ENCODE results near the gene ZC3H15.
A peak's percentile ranks its signal among the peaks of the same experiment; 100 is the strongest.
"Not testable (repeated sequence)": the region's sequence is repeated elsewhere in the genome, so short reads cannot be mapped to it uniquely, and the experiment has no call there.

Gene ZC3H15
- total RNA-seq = 166 to 185 reads per million in 2 donors

DNA sequence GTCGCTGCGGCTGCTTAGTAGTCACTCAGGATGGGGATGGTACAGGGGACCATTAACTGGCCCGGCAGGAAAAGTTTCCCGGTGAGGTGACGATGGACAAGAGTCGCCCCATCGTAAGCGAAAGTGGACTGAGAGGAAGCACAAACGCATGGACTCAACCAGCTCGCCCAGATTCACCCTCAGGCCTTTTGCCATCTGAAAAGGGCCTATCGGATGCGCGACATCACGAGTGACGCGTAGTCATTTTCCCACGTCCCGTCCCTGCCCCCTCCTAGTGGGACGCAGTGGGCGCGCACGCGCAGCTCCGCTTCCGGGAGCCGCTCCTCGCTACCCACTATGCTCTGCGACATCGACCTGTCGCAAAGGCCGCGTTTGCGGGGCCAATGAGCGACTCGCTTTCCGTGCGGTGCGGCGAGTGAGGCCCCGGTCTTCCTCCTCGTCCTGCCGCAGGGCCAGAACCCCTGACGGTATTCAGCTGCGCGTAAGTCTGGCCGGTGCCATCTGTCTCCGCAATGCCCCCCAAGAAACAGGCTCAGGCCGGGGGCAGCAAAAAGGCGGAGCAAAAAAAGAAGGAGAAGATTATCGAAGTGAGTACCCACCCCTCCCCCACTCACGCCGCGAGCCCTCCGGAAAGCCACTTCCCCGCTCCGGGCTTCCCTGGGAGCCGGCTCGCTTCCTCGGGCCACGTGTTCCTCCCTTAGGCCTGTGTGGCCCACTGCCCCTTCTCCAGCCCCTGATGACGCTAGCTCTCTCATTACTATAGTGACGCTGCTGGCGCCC lies at the start of gene ZC3H15:
ZC3H15 (plus strand) TSS at position 390 of the 780 bp plus-strand sequence; CDS start at position 513, 123 bp downstream.
- DNase-seq = peak; percentile 92 to 99 (median 96)

DNA sequence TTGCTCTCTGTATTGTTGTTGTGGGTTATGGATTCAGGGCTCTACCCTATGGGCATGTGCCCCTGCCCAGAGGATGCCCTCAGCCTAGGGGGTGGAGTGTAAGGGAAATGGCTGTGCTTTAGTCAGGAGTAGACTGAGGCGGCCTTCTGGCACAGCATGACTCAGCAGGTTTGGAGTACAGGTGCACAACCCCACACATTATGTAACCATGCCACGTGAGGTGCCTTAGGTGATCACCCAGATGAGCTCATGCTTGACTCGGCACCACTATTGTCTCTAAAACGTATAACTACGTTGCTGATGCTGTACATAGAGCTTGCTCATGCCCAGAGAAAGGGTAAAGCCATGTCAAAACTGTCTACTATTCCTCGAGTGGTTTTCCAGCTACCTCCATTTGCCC lies 48.3 kb upstream of the ZC3H15 start:
- DNase-seq = peak in 1 of 5 experiments; percentile 9

DNA sequence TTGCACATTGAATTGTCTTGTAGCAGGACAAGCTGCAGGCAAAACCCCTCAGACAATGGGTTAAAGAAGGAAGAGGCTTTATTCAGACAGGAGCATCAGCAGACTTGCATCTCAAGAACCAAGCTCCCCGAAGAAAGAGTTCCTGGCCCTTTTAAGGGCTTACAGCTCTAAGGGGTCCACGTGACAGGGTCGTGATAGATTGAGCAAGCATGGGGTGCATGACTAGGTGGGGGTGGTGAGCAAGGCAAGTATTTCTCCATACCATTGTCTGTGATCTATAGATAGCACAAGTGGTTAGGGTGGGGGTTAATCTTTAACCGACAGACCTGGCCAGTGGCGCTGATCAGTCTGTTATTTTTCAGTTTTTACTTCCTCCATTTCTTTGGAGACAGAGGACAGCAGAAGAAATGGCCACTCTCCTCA lies 46.4 kb upstream of the ZC3H15 start:
- not testable (repeated sequence) for DNase-seq

DNA sequence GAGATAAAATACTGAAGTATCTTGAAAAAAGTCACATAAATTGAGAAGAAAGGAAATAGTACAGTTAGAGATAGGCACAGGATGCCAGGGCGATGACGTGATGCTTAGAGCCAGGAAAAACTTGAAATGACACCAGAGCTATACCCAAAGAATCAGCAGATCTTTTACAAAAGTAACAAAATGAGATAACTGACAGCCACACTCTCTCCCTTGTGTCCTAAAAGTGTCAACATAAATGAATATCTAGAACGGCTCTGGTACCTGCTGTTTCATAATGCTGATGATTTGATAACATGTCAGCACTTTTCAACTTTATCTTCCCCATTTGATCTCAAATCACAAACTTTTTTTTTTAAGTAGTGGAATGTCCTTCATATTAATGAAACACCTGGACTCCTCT lies 45.6 kb upstream of the ZC3H15 start:
- no peak for DNase-seq

DNA sequence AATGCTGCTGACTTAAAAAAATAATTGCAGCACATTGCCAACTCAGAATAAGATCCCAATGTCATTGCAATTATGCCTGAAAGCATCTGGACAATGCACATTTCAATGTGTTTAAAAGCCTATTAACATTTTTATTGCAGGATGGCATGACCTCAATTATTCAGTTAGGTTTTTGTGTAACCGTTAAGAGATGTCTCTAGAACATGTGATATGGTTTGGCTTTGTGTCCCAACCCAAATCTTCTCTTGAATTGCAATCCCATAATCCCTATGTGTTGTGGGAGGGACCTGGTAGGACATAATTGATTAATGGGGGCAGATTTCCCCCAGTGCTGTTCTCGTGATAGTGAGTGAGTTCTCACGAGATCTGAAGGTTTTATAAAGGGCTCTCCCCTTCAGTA lies 43.2 kb upstream of the ZC3H15 start:
- DNase-seq = no peak

DNA sequence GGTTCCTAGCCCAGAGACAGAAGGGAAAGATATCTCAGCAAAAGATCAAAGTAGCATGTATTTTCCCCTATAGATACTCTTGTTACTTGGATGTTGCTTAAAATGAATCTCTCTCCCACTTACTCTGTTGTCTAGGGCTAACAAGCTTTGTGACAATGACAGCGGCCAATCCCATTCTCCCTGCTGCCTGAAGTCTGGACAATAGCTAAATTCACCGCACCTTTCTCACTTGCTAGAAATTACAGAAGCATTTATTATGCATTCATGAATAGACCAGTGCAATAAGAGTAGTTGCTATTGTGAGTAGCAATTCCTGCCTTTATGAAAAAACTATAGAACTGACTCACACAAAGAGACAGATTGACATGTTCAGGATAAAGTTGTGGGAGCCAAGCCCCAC lies 42.2 kb upstream of the ZC3H15 start:
- DNase-seq = no peak

DNA sequence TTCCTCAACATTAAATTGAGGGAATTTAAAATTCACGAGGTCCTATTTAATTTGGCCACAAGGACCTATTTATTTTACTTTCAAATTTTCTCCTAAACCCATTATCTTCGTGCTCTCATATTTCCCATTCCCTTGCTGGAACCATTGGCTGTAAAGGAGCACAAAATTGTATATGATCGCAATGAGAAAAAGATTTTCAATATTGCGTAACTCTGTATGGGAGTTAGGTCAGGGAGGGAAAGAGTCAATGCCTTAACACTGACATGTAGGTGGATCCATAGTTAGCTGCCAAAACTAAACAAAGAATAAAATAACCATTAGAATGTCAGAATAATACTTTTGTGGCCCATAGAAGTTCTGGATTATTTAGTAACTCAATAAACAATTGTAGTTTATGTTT lies 40.6 kb upstream of the ZC3H15 start:
- no peak for DNase-seq

DNA sequence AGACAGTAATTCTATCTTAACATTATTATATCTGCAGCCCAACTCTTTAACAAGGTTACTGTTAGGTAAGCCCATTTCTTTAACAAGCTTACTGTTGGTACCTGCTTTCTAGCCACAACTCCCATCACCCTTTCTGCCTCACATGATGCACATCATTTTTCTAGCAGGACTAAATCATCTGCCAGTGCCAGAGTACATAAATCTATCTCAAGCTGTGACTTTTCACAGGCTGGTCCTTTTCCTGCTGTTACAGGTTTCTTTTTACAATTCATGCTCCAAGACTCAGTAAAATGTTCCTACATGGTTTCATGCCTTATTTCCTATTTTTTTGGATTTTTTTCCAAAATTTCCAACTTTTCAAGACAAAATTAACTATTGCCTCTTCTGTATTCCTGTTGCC lies 30.4 kb upstream of the ZC3H15 start:
- DNase-seq = no peak

DNA sequence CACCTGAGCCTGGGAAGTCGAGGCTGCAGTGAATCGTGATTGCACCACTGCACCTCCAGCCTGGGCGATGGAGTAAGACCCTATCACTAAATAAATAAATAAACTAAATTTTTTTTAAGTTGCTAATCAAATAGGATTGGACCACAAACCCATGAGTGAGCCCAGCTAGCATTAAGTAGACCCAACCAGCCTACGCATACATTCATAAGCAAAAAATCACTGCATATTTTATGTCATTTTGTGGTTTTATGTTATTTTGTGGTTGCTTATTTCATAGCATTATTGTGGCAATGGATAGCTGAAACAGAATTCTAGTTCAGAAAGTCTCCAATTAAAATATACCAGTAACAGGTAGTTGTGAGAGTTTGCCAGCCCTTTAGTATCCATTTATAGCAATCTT lies 29.1 kb upstream of the ZC3H15 start:
- DNase-seq = no peak

DNA sequence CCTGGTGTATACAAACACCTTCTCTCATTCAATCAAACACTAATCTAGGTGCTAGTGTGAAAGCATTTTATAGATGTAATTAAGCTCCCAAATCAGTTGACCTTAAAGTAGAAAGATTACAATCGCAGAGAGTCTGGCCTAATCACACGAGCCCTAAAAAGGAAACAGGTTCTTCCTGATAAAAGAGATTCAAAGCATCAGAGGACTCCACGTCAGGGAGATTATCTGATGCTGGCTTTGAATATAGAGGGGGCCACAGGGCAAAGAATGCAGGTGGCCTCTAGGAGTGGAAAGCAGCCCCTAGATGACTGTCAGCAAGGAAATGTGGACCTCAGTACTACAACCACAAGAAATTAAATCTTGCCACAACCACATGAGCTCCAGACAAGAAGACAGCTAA lies 28.2 kb upstream of the ZC3H15 start:
- DNase-seq = peak in 1 of 5 experiments; percentile 8

DNA sequence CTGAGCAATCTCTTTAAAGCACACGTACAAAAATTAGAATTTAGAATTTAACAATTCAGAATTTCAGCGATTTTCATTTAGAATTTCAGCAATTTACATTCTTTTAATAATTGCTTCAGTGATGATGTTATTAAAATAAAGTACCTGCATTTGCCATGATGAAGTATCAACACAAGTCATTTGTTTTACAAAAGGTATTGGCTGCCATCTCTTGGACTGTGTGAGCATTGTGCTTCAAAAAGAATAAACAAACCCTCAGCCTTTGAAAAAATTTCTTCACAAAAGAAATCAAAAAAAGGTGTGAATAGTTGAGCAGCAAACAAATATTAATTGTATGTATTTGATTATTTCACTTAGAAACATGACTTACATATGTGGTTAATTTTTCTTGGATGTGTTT lies 27.1 kb upstream of the ZC3H15 start:
- DNase-seq = no peak

DNA sequence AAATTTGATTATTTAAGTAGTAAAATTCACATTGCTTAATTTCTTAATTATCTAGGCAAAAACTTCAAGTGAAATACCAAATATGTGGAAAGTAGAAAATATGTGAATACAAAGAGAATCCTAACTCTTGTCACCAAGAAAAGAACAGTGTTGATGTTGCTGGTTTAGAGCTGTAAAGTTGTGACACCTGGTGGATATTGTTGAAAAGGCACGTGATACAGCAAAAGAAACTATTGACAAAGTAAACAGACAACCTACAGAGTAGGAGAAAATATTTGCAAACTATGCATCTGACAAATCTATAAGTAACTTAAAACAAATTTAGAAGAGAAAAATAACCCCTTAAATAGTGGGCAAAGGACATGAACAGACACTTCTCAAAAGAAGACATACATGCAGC lies 25.6 kb upstream of the ZC3H15 start:
- peak in 1 of 5 experiments; percentile 28 for DNase-seq

DNA sequence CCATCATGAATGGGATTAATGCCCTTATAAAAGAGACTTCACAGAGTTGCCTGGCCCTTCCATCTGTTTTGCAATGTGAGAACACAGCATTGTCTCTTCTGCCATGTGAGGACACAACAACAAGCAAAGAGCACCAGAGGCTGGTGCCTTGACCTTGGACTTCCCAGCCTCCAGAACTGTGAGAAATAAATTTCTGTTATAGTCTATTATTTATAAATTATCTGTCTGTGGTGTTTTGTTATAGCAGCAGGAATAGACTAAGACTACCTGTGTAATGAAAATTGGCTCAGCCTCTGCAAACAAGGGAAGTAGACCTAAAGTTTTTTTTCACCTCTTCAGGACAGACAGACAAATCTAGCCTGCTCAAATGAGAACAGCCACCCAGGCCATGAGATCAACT lies 19.3 kb upstream of the ZC3H15 start:
- no peak for DNase-seq

DNA sequence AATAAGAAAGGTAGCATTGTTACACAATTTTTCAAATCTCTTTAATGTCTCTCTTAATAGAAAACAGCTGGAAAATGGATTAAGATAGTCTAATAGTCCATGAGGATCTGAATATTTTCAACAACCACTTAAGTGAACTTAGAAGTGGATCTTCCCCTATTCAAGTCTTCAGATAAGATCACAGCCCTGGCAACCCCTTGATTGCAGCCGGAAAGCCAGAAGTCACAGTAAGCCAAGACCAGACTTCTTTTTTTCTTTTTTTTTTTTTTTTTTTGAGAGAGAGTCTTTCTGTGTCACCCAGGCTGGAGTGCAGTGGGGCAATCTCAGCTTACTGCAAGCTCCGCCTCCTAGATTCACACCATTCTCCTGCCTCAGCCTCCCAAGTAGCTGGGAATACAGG lies 18.6 kb upstream of the ZC3H15 start:
- DNase-seq = no peak

DNA sequence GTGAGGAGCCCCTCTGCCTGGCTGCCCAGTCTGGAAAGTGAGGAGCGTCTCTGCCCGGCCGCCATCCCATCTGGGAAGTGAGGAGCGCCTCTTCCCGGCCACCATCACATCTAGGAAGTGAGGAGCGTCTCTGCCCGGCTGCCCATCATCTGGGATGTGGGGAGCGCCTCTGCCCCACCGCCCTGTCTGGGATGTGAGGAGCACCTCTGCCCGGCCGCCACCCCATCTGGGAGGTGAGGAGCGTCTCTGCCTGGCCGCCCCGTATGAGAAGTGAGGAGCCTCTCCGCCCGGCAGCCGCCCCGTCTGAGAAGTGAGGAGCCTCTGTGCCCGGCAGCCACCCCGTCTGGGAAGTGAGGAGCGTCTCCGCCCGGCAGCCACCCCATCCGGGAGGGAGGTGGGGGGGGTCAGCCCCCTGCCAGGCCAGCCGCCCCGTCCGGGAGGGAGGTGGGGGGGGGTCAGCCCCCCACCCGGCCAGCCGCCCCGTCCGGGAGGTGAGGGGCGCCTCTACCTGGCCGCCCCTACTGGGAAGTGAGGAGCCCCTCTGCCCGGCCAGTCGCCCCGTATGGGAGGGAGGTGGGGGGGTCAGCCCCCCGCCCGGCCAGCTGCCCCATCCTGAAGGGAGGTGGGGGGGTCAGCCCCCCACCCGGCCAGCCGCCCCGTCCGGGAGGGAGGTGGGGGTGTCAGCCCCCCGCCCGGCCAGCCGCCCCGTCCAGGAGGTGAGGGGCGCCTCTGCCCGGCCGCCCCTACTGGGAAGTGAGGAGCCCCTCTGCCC lies 13.2 kb upstream of the ZC3H15 start:
- not testable (repeated sequence) for DNase-seq

DNA sequence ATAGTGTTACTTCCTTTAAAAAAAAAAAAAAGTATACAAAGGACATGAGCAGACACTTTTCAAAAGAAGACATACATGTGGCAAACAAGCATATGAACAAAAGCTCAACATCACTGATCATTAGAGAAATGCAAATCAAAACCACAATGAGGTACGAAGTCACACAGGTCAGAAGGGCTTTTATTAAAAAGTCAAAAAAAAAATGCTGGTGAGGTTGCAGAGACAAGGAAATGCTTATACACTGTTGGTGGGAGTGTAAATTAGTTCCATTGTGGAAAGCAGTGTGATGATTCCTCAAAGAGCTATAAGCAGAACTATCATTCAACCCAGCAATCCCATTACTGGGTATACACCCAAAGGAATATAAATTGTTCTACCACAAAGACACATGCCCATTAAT lies 11.8 kb upstream of the ZC3H15 start:
- not testable (repeated sequence) for DNase-seq

DNA sequence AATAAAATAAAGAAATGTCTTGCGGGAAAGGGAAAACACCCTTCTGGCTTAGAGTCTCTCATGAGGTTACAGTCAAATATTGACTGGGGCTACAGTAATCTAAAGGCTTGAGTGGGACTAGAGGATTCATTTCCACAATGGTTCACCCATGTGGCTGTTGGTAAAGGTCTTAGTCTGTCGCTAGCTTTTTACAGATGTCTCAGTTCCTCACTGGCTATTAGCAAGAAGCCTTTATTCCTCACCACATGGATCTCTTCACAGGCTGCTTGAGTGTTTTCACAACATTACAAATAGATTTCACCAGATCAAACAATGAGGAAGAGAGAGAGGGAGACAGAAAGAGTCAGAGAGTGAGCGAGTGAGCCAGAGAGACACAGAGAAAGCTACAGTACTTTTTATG lies 8.3 kb upstream of the ZC3H15 start:
- DNase-seq = no peak

DNA sequence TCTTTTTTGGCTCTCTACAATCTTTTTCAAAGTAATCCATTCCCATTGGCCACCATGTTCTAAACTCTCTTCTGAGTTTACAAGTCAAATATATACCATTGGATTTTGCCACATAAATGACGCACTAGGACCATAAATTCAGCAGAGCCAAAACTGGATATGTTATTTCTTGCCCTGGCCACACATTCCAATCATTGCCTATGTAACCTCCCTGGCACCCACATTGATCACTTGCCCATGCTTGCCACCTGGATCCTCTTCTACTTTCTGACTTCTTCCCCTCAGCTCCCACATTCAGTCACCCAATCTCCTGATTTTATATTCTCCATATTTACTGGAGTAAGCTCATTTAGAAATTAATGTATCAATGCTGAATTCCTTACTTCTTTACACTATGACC lies 5.1 kb upstream of the ZC3H15 start:
- no peak for DNase-seq

DNA sequence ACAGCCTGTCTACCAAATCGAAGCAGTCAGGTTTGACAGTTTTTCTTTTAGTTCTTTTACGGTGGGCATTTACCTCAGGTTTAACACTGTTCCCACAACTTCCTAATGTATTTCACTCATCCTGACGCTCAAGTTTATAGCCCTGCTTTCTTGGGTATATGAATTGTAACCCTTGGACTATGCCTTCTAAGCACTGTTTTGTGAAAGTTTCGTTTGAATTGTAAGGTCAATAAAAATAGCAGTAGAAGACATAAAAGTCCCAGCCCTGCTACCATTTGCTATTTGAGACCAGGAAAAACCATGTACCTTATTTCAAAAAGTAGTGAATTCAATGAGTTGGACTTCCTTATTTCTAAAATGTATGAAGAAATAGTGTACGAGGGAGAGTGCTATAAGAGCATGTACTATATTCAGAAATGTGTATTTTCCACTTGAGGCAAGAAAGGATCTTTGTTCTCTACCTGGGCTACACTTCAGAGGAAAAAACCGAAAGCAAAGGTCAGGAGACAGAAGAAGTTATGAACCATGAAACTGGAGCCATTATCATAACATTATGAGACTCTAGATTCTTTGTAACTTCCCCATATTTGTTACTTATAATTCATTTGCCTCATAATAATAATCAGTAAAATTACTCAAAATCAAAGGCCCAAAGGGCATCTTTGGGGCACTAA lies 1.9 kb upstream of the ZC3H15 start:
- no peak for DNase-seq

DNA sequence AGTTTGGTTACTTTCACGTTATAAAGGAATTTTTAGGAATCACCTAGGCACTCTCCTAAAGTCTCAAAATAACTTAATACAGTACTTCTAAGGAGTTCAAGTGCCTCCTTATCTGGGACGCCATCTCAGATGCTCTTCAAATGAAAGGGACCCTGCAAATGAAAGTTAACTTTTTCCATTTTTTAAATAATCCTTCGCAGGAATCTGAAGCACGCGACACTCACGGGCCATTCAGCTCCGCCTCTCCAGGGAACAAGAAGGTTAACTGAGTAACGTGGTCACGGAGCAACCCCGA lies 537 bp upstream of the ZC3H15 start:
- DNase-seq = no peak

DNA sequence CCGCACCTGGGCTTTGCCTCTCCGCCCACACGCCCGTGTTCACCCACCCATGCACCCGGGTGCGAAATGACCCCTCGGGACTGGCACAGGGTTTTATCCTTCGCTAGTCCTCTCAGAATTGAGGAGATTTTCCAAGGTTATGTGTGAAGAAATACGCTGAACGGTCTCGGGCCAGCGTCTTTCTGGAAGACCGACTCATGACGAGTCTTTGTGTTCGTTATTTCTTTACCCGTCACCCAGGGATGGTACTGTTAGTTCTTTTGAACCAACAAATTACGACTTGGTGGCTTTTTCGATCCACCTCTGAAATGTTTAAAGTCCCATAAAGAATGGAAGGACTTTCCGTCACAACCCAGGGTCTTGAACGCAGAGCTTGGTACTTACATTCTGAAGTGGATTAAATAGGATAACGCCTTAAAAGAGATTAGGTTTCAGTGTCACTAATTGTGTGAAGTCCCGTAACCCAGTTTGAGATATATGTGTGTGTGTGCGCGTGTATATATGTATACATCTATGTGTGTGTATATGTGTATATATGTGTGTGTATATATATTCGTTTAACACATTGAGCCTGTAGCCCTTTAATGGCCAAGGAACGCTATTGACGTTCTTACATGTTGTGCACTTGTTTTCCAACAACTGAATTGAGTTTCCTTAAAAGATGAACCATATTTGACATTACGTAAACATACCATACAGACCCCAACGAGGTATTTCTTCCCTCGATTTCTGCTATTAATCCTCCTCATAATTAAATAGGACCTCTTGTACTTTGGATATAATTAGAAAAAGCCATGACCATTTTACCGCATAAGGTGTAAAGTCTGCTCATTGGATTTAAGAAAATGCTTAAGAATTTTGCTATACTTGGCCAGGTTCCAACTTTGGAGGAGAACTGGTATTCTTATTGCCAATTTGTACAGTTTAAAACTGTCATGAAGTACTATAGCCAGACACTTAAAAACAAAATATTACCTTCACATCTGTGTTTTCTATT lies 889 bp downstream of the ZC3H15 start:
- DNase-seq = peak in 1 of 5 experiments; percentile 24

DNA sequence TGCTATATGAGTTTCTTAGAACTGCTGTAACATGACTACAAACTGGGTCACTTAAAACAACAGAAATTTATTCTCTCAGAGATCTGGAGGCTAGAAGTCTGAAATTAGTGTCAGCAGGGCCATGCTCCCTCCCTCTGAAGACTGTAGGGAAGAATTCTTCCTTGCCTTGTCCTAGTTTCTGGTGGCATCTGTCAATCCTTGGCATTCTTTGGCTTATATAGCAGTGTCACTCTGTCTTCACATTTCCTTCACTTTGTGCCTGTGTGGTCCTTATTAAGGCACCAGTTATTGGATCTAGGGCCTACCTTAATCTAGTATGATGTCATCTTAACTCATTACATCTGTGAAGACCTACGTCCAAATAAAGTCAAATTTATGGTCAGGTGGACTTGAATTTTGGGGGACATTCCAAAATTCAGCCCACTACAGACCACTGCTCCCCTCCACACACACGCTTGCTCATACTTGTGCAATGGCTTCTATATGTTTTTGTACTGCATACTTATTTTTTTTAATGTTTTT lies 7.6 kb downstream of the ZC3H15 start:
- DNase-seq = no peak

Data from T-helper 2 cell (primary cell).